K562 (cell line): ENCODE measurements around the gene GALNS. TPM values are rescaled to one million over a fixed set of nuclear protein-coding genes. Genes with fewer than 3 reads are reported as not detected.

ENCODE experiments used
- BMI1 ChIP-seq: fragments of 150-350 bp; IDR thresholded peaks from 2 replicates; pipeline ENCODE4 v1.6.1; 2014; ENCODE audit warnings: low read length
- CHD2 ChIP-seq: IDR thresholded peaks from 2 replicates; pipeline ENCODE4 v1.6.1; 2011; ENCODE audit warnings: low read depth, low read length
- HCFC1 ChIP-seq: IDR thresholded peaks from 2 replicates; pipeline ENCODE4 v1.6.1; 2012; ENCODE audit warnings: low read depth, low read length, improper control_type of control experiment
- HDAC1 ChIP-seq, 2 experiments: fragments of 450-650 bp; IDR thresholded peaks; 2 replicates each; pipeline ENCODE4 v1.6.1; 2016 to 2017; ENCODE audit warnings: inconsistent platforms in 1 of 2, mild to moderate bottlenecking in 1 of 2, moderate library complexity in 1 of 2
- HMGXB4 ChIP-seq: sonication (generic); formaldehyde crosslinking; IDR thresholded peaks from 2 replicates; pipeline ENCODE4 v1.8.1; 2023; ENCODE audit warnings: mild to moderate bottlenecking, missing genetic modification reagents
- L3MBTL2 ChIP-seq: fragments of 450-650 bp; IDR thresholded peaks from 2 replicates; pipeline ENCODE4 v1.6.1; 2016; ENCODE audit warnings: mild to moderate bottlenecking, moderate library complexity
- LARP7 ChIP-seq: fragments of 450-650 bp; IDR thresholded peaks from 2 replicates; pipeline ENCODE4 v1.6.1; 2016
- NCOR1 ChIP-seq: fragments of 450-650 bp; IDR thresholded peaks from 2 replicates; pipeline ENCODE4 v1.6.1; 2016; ENCODE audit warnings: mild to moderate bottlenecking, moderate library complexity
- PYGO2 ChIP-seq: fragments of 450-650 bp; IDR thresholded peaks from 2 replicates; pipeline ENCODE4 v1.6.1; 2016; ENCODE audit warnings: mild to moderate bottlenecking, missing genetic modification characterization, moderate library complexity, missing compliant biosample characterization
- RBM34 ChIP-seq: fragments of 200-400 bp; formaldehyde crosslinking; IDR thresholded peaks from 2 replicates; pipeline ENCODE4 v1.6.1; 2018; ENCODE audit warnings: low read length, borderline replicate concordance; ENCODE audit not compliant: insufficient read depth
- SMARCC2 ChIP-seq: fragments of 450-650 bp; IDR thresholded peaks from 2 replicates; pipeline ENCODE4 v1.6.1; 2017; ENCODE audit warnings: antibody characterized with exemption, moderate library complexity, mild to moderate bottlenecking, low read depth
- SPI1 ChIP-seq: IDR thresholded peaks from 2 replicates; pipeline ENCODE4 v1.6.1; 2011; ENCODE audit warnings: low read depth, low read length, control low read depth, borderline replicate concordance
- TEAD1 ChIP-seq, 2 experiments: fragments of 450-650 bp in 1 of 2; sonication (generic) in 1 of 2; formaldehyde crosslinking; IDR thresholded peaks; 2 replicates each; pipeline versions ENCODE4 v1.4.0 to v1.8.0; 2020 to 2022; ENCODE audit warnings: mild to moderate bottlenecking in 2 of 2, missing genetic modification reagents in 1 of 2
- ZNF217 ChIP-seq: sonication (generic); formaldehyde crosslinking; IDR thresholded peaks from 2 replicates; pipeline ENCODE4 v1.8.0; 2022; ENCODE audit warnings: mild to moderate bottlenecking, missing genetic modification reagents
- ZNF699 ChIP-seq: fragments of 250-450 bp; sonication (Bioruptor Pico); IDR thresholded peaks from 2 replicates; pipeline ENCODE4 v1.8.0; 2021; ENCODE audit warnings: mild to moderate bottlenecking, moderate library complexity; ENCODE audit not compliant: insufficient replicate concordance
- polyA plus RNA-seq, 8 experiments: library from polyadenylated mRNA; depleted of rRNA in 4 of 8; stranded (reverse) in 5 of 8; unstranded in 3 of 8; fragments of >200 nt; fragmentation: Nextera tagmentation in 2 of 8; fragmentation: Illumina TruSeq in 1 of 8; extraction: Ambion mirVana in 2 of 8; extraction: Trizol in 1 of 8; gene quantifications; 2 replicates each; pipeline versions ENCODE4 v1.2.1 to v1.2.3, GENCODE V29; 2011 to 2014; ENCODE audit warnings: inconsistent platforms in 1 of 8, missing spikeins in 1 of 8
- total RNA-seq, 7 experiments: library from RNA; depleted of rRNA in 6 of 7; stranded (reverse); fragments of >200 nt in 6 of 7; fragmentation: Illumina TruSeq in 2 of 7; extraction: Trizol in 2 of 7; gene quantifications; 2 replicates each; pipeline versions ENCODE4 v1.2.1 to v1.2.3, GENCODE V29; 2011 to 2021; ENCODE audit warnings: low replicate concordance in 1 of 7
- TF ChIP-seq, protein P1 (sequence below): IDR thresholded peaks from 3 replicates; pipeline ENCODE4 v1.6.1; 2011; ENCODE audit warnings: borderline replicate concordance, mild to moderate bottlenecking, moderate library complexity; ENCODE audit not compliant: insufficient read length; ENCODE audit errors: extremely low read depth
- TF ChIP-seq, protein P2 (sequence below), 2 experiments: fragments of 450-650 bp; conservative IDR thresholded peaks; 2 replicates each; pipeline ENCODE4 v1.6.1; 2017; ENCODE audit warnings: mild to moderate bottlenecking in 2 of 2, moderate library complexity in 2 of 2
- TF ChIP-seq, protein P3 (sequence below): sonication (generic); formaldehyde crosslinking; IDR thresholded peaks from 2 replicates; pipeline ENCODE4 v1.8.1; 2023; ENCODE audit warnings: mild to moderate bottlenecking, missing genetic modification reagents

The GALNS gene
- total and polyA plus RNA-seq, 9 of the 15 experiments (the other 6 are each of a cell fraction or from before 2014, with no cell fraction given), result 0.38 to 13.2 (median 4.3) TPM

- peak; percentile 98 for TF ChIP-seq L3MBTL2
- peak in 1 of 2 experiments; percentile 69; a peak in 2 of 4 replicates for TF ChIP-seq HDAC1 (IDR thresholded peaks at IDR 0.05)
- 0 out of 2 replicates have a peak, but pooled peaks have one; percentile 37 for TF ChIP-seq HCFC1
- no peak; the same call in none of the 2 replicates for TF ChIP-seq HMGXB4 (CRISPR knock-in tag)
- TF ChIP-seq CHD2, result no peak
- TF ChIP-seq NCOR1, result no peak
- TF ChIP-seq RBM34, result no peak
- TF ChIP-seq TEAD1 (CRISPR knock-in tag; IDR thresholded peaks at IDR 0.05), result peak in 1 of 2 experiments; percentile 83; a peak in 2 of 4 replicates
- TF ChIP-seq, protein P1, sequence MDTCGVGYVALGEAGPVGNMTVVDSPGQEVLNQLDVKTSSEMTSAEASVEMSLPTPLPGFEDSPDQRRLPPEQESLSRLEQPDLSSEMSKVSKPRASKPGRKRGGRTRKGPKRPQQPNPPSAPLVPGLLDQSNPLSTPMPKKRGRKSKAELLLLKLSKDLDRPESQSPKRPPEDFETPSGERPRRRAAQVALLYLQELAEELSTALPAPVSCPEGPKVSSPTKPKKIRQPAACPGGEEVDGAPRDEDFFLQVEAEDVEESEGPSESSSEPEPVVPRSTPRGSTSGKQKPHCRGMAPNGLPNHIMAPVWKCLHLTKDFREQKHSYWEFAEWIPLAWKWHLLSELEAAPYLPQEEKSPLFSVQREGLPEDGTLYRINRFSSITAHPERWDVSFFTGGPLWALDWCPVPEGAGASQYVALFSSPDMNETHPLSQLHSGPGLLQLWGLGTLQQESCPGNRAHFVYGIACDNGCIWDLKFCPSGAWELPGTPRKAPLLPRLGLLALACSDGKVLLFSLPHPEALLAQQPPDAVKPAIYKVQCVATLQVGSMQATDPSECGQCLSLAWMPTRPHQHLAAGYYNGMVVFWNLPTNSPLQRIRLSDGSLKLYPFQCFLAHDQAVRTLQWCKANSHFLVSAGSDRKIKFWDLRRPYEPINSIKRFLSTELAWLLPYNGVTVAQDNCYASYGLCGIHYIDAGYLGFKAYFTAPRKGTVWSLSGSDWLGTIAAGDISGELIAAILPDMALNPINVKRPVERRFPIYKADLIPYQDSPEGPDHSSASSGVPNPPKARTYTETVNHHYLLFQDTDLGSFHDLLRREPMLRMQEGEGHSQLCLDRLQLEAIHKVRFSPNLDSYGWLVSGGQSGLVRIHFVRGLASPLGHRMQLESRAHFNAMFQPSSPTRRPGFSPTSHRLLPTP, result no peak
- TF ChIP-seq ZNF699 (CRISPR knock-in tag), result no peak
- no peak for TF ChIP-seq BMI1
- TF ChIP-seq, protein P2, sequence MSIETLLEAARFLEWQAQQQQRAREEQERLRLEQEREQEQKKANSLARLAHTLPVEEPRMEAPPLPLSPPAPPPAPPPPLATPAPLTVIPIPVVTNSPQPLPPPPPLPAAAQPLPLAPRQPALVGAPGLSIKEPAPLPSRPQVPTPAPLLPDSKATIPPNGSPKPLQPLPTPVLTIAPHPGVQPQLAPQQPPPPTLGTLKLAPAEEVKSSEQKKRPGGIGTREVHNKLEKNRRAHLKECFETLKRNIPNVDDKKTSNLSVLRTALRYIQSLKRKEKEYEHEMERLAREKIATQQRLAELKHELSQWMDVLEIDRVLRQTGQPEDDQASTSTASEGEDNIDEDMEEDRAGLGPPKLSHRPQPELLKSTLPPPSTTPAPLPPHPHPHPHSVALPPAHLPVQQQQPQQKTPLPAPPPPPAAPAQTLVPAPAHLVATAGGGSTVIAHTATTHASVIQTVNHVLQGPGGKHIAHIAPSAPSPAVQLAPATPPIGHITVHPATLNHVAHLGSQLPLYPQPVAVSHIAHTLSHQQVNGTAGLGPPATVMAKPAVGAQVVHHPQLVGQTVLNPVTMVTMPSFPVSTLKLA (conservative IDR thresholded peaks at IDR 0.05), result no peak
- no peak for TF ChIP-seq LARP7
- TF ChIP-seq, protein P3, sequence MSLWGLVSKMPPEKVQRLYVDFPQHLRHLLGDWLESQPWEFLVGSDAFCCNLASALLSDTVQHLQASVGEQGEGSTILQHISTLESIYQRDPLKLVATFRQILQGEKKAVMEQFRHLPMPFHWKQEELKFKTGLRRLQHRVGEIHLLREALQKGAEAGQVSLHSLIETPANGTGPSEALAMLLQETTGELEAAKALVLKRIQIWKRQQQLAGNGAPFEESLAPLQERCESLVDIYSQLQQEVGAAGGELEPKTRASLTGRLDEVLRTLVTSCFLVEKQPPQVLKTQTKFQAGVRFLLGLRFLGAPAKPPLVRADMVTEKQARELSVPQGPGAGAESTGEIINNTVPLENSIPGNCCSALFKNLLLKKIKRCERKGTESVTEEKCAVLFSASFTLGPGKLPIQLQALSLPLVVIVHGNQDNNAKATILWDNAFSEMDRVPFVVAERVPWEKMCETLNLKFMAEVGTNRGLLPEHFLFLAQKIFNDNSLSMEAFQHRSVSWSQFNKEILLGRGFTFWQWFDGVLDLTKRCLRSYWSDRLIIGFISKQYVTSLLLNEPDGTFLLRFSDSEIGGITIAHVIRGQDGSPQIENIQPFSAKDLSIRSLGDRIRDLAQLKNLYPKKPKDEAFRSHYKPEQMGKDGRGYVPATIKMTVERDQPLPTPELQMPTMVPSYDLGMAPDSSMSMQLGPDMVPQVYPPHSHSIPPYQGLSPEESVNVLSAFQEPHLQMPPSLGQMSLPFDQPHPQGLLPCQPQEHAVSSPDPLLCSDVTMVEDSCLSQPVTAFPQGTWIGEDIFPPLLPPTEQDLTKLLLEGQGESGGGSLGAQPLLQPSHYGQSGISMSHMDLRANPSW, result no peak
- no peak; the same call in 1 of the 2 replicates for TF ChIP-seq SPI1
- 0 out of 2 replicates have a peak, but pooled peaks have one; percentile 56 for TF ChIP-seq SMARCC2
- TF ChIP-seq ZNF217, result no peak
- TF ChIP-seq PYGO2, result no peak
Observed at GRCh38 chr16:88770461-88771293, 86.1 kb downstream of the GALNS start (continued).
